B cell (primary cell): Measurements from ENCODE around the gene TGFBRAP1. TPM values are rescaled to one million over a fixed set of nuclear protein-coding genes. Genes with fewer than 3 reads are reported as not detected.

ENCODE experiments used
- ATAC-seq: fragments of 200-7000 bp; cut with Tn5 transposase; one replicate; pipeline ENCODE4 v1.10.0; 2021; ENCODE audit warnings: low read depth, mild to moderate bottlenecking, moderate number of reproducible peaks, moderate library complexity
- CTCF ChIA-PET: fragments of 350-600 bp; sonication (Branson Sonifier 250); formaldehyde crosslinking; loops from one replicate; lab custom pipeline; 2021; ENCODE audit warnings: antibody characterized with exemption, inconsistent platforms; lab: Charles Lee
- POLR2A ChIA-PET: fragments of 350-600 bp; sonication (Branson Sonifier 250); formaldehyde crosslinking; loops from one replicate; lab custom pipeline; 2021; ENCODE audit warnings: antibody characterized with exemption; lab: Charles Lee
- DNase-seq: peaks from one replicate; pipeline ENCODE4 v3.0.0; 2013
- H2AFZ ChIP-seq: 2 replicates; pipeline ENCODE4 v1.6.1; 2012; ENCODE audit warnings: mild to moderate bottlenecking, low read depth, low read length; ENCODE audit not compliant: insufficient read depth, poor library complexity, severe bottlenecking
- H3K27ac ChIP-seq, 2 donors: 1 replicate in 1 of 2; 2 replicates in 1 of 2; pipeline ENCODE4 v1.5.1; 2012 to 2013; ENCODE audit warnings: low read length in 2 of 2, mild to moderate bottlenecking in 2 of 2, moderate library complexity in 1 of 2
- H3K27me3 ChIP-seq, 4 experiments: fragments of 200-600 bp in 1 of 4; sonication (generic) in 1 of 4; replicated peaks in 1 of 4; 1 replicate in 2 of 4; 2 replicates in 2 of 4; pipeline versions ENCODE4 v1.6.1 to v1.7.0; 2013 to 2016; ENCODE audit warnings: low read length in 3 of 4, mild to moderate bottlenecking in 2 of 4, mixed read lengths in 1 of 4, moderate library complexity in 1 of 4; ENCODE audit not compliant: insufficient read depth in 4 of 4, control insufficient read depth in 3 of 4; ENCODE audit errors: control extremely low read depth in 1 of 4
- H3K36me3 ChIP-seq, 2 experiments: replicated peaks in 1 of 2; 1 replicate in 1 of 2; 2 replicates in 1 of 2; pipeline versions ENCODE4 v1.6.1 to v1.7.1; 2013; ENCODE audit warnings: low read length in 1 of 2; ENCODE audit not compliant: insufficient read depth in 2 of 2, control insufficient read depth in 1 of 2; ENCODE audit errors: control extremely low read depth in 1 of 2, extremely low read depth in 1 of 2
- H3K4me1 ChIP-seq, 2 donors: fragments of 200-600 bp in 1 of 2; sonication (generic) in 1 of 2; 1 replicate in 1 of 2; 2 replicates in 1 of 2; pipeline versions ENCODE4 v1.5.1 to v1.6.1; 2013 to 2017; ENCODE audit warnings: low read length in 2 of 2; ENCODE audit not compliant: control insufficient read depth in 2 of 2, insufficient read depth in 2 of 2
- H3K4me2 ChIP-seq: replicated peaks from 2 replicates; pipeline ENCODE3; 2012; ENCODE audit warnings: mild to moderate bottlenecking, low read depth, low read length; ENCODE audit not compliant: poor library complexity, severe bottlenecking
- H3K4me3 ChIP-seq, 5 experiments: fragments of 200-600 bp in 1 of 5; sonication (generic) in 1 of 5; 1 replicate in 3 of 5; 2 replicates in 2 of 5; pipeline versions ENCODE4 v1.5.1 to v1.7.0; 2011 to 2016; ENCODE audit warnings: low read length in 4 of 5, mild to moderate bottlenecking in 4 of 5, low read depth in 2 of 5, control low read depth in 1 of 5, moderate library complexity in 1 of 5; ENCODE audit not compliant: insufficient read depth in 1 of 5; ENCODE audit errors: control extremely low read depth in 1 of 5, extremely low read depth in 1 of 5
- H3K79me2 ChIP-seq: fragments of 200-600 bp; sonication (generic); one replicate; pipeline ENCODE4 v1.6.0; 2016; ENCODE audit warnings: low read length; ENCODE audit not compliant: control insufficient read depth, insufficient read depth
- H3K9ac ChIP-seq: fragments of 200-600 bp; sonication (generic); 2 replicates; pipeline ENCODE4 v1.6.1; 2017; ENCODE audit warnings: mild to moderate bottlenecking, low read length, moderate library complexity
- H3K9me3 ChIP-seq, 3 donors: one replicate each; pipeline versions ENCODE4 v1.6.1 to v1.7.1; 2013; ENCODE audit warnings: low read length in 2 of 3; ENCODE audit not compliant: control insufficient read depth in 2 of 3, insufficient read depth in 1 of 3; ENCODE audit errors: control extremely low read depth in 1 of 3
- H4K20me1 ChIP-seq: 2 replicates; pipeline ENCODE4 v1.6.0; 2012; ENCODE audit warnings: mild to moderate bottlenecking, low read length; ENCODE audit not compliant: insufficient read depth, control insufficient read depth, poor library complexity, severe bottlenecking
- H3K27ac Mint-ChIP-seq: one replicate; pipeline ENCODE4 v1.8.0; 2021; ENCODE audit warnings: mixed read lengths
- H3K27me3 Mint-ChIP-seq: one replicate; pipeline ENCODE4 v1.8.0; 2021; ENCODE audit warnings: mixed read lengths
- H3K4me1 Mint-ChIP-seq: one replicate; pipeline ENCODE4 v1.8.0; 2021; ENCODE audit warnings: mixed read lengths
- H3K4me3 Mint-ChIP-seq: one replicate; pipeline ENCODE4 v1.8.0; 2021; ENCODE audit warnings: mixed read lengths
- H3K9me3 Mint-ChIP-seq: one replicate; pipeline ENCODE4 v1.8.0; 2022; ENCODE audit warnings: mixed read lengths; ENCODE audit not compliant: insufficient read depth
- EZH2 ChIP-seq: IDR thresholded peaks from 2 replicates; pipeline ENCODE4 v1.6.1; 2012; ENCODE audit warnings: borderline replicate concordance, low read depth, mild to moderate bottlenecking, moderate library complexity, low read length; ENCODE audit not compliant: insufficient read depth, poor library complexity, severe bottlenecking
- WGBS: methylation state at CpG from one replicate; pipeline ENCODE4 v1.1.5; 2013; ENCODE audit warnings: missing lambda C conversion rate; ENCODE audit not compliant: insufficient coverage; 5-methylcytosine and 5-hydroxymethylcytosine counted together
- intact Hi-C: fragments of 100-400 bp; cut with micrococcal nuclease; formaldehyde crosslinking; loops from one replicate; pipeline ENCODE4 v1.10.0; 2022
- polyA plus RNA-seq: library from polyadenylated mRNA; depleted of rRNA; stranded (reverse); fragments of >200 nt; gene quantifications from 2 replicates; pipeline ENCODE4 v1.2.3, GENCODE V29; 2012
- total RNA-seq, 2 donors: library from RNA; stranded (reverse); fragments of 120-200 nt in 1 of 2; gene quantifications; 1 replicate in 1 of 2; 2 replicates in 1 of 2; pipeline versions ENCODE4 v1.2.3 to v1.2.4, GENCODE V29; 2013 to 2022
- TF ChIP-seq, protein P1 (sequence below): fragments of 200-600 bp; IDR thresholded peaks from one replicate; pipeline ENCODE4 v1.8.0; 2022; ENCODE audit warnings: antibody characterized with exemption, mild to moderate bottlenecking

Gene TGFBRAP1
- total and polyA plus RNA-seq, 2 donors (not counting 1 experiment from before 2014, with no cell fraction given), result 9.3 to 21.7 TPM

DNA sequence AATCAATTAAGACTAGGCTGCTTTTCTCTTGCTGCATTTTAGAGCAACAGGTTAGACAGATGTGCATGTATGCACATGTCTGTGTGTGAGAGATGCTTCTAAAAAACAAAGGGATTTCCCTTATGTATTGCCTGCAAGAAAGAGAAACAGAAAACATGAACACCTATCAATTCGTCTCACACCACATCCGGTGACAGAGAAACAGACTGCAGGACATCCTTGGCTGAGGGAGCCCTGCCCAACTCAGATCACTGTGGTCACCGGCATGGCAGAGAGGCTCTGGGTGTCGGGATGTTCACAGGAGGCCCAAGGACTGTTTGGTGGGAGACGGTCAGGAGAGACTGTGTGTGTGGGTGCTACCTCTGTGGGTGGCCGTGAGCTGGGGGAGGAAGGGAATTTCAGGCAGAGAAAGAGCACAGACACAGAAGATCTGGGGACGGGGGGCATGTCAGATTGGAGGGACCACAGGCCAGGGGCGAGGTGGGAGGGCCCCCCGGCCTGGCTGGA is 44.4 kb upstream of the TGFBRAP1 start:
- ChIA-PET CTCF (no interaction called here), POLR2A (no interaction called here)
- Mint-ChIP-seq H3K4me1 (peaks cover 4% of the 10 kb centered on the region), H3K4me3 (no peak overlapping the region), H3K27me3 (no peaks in the 10 kb centered on the region), H3K9me3 (no peaks in the 10 kb centered on the region), H3K27ac (no peak overlapping the region)
- H3K27me3 ChIP-seq, result no peaks in the 10 kb centered on the region
- no peaks in the 10 kb centered on the region for H4K20me1 ChIP-seq
- WGBS, result 95% methylated on average over 7 of the region's 9 CpGs
- H3K4me2 ChIP-seq, result no peak overlapping the region
- H3K4me3 ChIP-seq, result no peak overlapping the region
- H3K4me1 ChIP-seq, result peaks cover 0 to 3% of the 10 kb centered on the region in 2 donors
- TF ChIP-seq, protein P1, sequence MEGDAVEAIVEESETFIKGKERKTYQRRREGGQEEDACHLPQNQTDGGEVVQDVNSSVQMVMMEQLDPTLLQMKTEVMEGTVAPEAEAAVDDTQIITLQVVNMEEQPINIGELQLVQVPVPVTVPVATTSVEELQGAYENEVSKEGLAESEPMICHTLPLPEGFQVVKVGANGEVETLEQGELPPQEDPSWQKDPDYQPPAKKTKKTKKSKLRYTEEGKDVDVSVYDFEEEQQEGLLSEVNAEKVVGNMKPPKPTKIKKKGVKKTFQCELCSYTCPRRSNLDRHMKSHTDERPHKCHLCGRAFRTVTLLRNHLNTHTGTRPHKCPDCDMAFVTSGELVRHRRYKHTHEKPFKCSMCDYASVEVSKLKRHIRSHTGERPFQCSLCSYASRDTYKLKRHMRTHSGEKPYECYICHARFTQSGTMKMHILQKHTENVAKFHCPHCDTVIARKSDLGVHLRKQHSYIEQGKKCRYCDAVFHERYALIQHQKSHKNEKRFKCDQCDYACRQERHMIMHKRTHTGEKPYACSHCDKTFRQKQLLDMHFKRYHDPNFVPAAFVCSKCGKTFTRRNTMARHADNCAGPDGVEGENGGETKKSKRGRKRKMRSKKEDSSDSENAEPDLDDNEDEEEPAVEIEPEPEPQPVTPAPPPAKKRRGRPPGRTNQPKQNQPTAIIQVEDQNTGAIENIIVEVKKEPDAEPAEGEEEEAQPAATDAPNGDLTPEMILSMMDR, result no peak
- no peak for TF ChIP-seq EZH2
- no peak overlapping the region for H3K27ac ChIP-seq
- ATAC-seq (no peak), DNase-seq (no peak)
- no peak overlapping the region for H3K9ac ChIP-seq
- no peaks in the 10 kb centered on the region for H3K36me3 ChIP-seq
- intact Hi-C loops, result no loop called here
- no peak overlapping the region for H2AFZ ChIP-seq
- no peaks in the 10 kb centered on the region for H3K9me3 ChIP-seq
- no peaks in the 10 kb centered on the region for H3K79me2 ChIP-seq

DNA sequence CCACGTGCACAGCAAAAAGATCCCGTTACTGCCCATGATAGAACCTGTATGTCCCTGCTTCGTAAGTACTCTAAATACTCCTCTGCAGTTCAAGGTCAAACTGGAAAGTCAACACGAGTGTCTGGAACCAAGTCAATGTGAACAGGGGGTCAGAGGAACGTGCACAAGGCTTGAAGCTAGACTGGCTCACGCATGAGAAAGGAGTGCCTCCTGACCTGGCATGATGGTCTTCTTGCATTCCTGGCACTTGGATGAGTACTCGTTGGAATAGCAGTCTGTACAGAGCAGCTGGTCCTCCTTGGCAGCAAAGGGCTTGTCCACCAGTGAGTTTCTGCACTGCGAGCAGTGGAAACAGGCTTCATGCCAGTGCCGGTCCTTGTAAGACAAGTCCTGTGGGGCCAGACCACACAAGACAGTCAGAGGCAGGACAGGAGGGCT is 43.8 kb upstream of the TGFBRAP1 start:
- TF ChIP-seq, protein P1, result no peak
- TF ChIP-seq EZH2, result no peak
- ATAC-seq (no peak), DNase-seq (no peak)
- Mint-ChIP-seq H3K9me3 (no peaks in the 10 kb centered on the region), H3K4me3 (no peak overlapping the region), H3K27ac (no peak overlapping the region), H3K27me3 (no peaks in the 10 kb centered on the region), H3K4me1 (peaks cover 4% of the 10 kb centered on the region)
- Histone ChIP-seq H4K20me1 (no peaks in the 10 kb centered on the region), H3K4me3 (no peak overlapping the region), H3K27me3 (no peaks in the 10 kb centered on the region), H3K9me3 (no peaks in the 10 kb centered on the region), H3K4me2 (no peak overlapping the region), H3K79me2 (no peaks in the 10 kb centered on the region), H3K4me1 (peaks cover 0 to 3% of the 10 kb centered on the region in 2 donors), H3K36me3 (no peaks in the 10 kb centered on the region), H3K27ac (no peak overlapping the region), H3K9ac (no peak overlapping the region), H2AFZ (no peak overlapping the region)
- intact Hi-C loops, result no loop called here
- ChIA-PET CTCF (no interaction called here), POLR2A (no interaction called here)
- 92% methylated on average over 9 of the region's 9 CpGs for WGBS
